ENCODE results near the gene RPL10.

Gene RPL10

GRCh38 chrX:154430916-154431315 is 32.7 kb downstream of the RPL10 start:
- no peak for DNase-seq (ENCODE audit: low read depth in 2 of 2)

GRCh38 chrX:154431341-154431740 is 33.2 kb downstream of the RPL10 start:
- no peak for DNase-seq (ENCODE audit: low read depth in 2 of 2)

GRCh38 chrX:154432210-154432609 is 34.0 kb downstream of the RPL10 start:
- no peak for DNase-seq (ENCODE audit: low read depth in 2 of 2)

- DNase-seq (ENCODE audit: low read depth in 2 of 2) = no peak
Observed at GRCh38 chrX:154433605-154434004, 35.4 kb downstream of the RPL10 start.

- no peak for DNase-seq (ENCODE audit: low read depth in 2 of 2)
Observed at GRCh38 chrX:154434394-154435168, 36.4 kb downstream of the RPL10 start.

- DNase-seq (ENCODE audit: low read depth in 2 of 2) = no peak
Observed at GRCh38 chrX:154435171-154435733, 37.1 kb downstream of the RPL10 start.

GRCh38 chrX:154436374-154436982 is 38.3 kb downstream of the RPL10 start:
- no peak for DNase-seq (ENCODE audit: low read depth in 2 of 2)

- peak in 1 of 2 donors; percentile 24 for DNase-seq (ENCODE audit: low read depth in 2 of 2)
Observed at GRCh38 chrX:154436983-154437752, 39.0 kb downstream of the RPL10 start, which contains the start of gene GDI1. GDI1 (plus strand) TSS chrX:154437154; CDS start chrX:154437255, 101 bp downstream.

- DNase-seq (ENCODE audit: low read depth in 2 of 2) = no peak
Observed at GRCh38 chrX:154437971-154438893, 40.1 kb downstream of the RPL10 start.

GRCh38 chrX:154439841-154440240 is 41.7 kb downstream of the RPL10 start:
- no peak for DNase-seq (ENCODE audit: low read depth in 2 of 2)

- no peak for DNase-seq (ENCODE audit: low read depth in 2 of 2)
Observed at GRCh38 chrX:154440623-154441357, 42.6 kb downstream of the RPL10 start.

- DNase-seq (ENCODE audit: low read depth in 2 of 2) = no peak
Observed at GRCh38 chrX:154441564-154441963, 43.4 kb downstream of the RPL10 start.

- no peak for DNase-seq (ENCODE audit: low read depth in 2 of 2)
Observed at GRCh38 chrX:154441984-154442707, 44.0 kb downstream of the RPL10 start.

GRCh38 chrX:154443479-154443910 is 45.3 kb downstream of the RPL10 start:
- DNase-seq (ENCODE audit: low read depth in 2 of 2) = no peak

- DNase-seq (ENCODE audit: low read depth in 2 of 2) = peak; percentile 25 to 45
Observed at GRCh38 chrX:154443992-154444754, 46.0 kb downstream of the RPL10 start, which contains the start of gene FAM50A. FAM50A (plus strand) TSS chrX:154444141; CDS start chrX:154444236, 95 bp downstream.

GRCh38 chrX:154444755-154445246 is 46.6 kb downstream of the RPL10 start:
- no peak for DNase-seq (ENCODE audit: low read depth in 2 of 2)

- no peak for DNase-seq (ENCODE audit: low read depth in 2 of 2)
Observed at GRCh38 chrX:154445776-154446175, 47.6 kb downstream of the RPL10 start.

- DNase-seq (ENCODE audit: low read depth in 2 of 2) = no peak
Observed at GRCh38 chrX:154446430-154446829, 48.3 kb downstream of the RPL10 start.

- no peak for DNase-seq (ENCODE audit: low read depth in 2 of 2)
Observed at GRCh38 chrX:154448484-154448883, 50.3 kb downstream of the RPL10 start.
